Stomach (tissue), 9 donors: ENCODE data around the gene GUCY1A2. TPM values are rescaled to one million over a fixed set of nuclear protein-coding genes. Genes with fewer than 3 reads are reported as not detected.
"Not testable (repeated sequence)": the region's sequence is repeated elsewhere in the genome, so short reads cannot be mapped to it uniquely, and the experiment has no call there.

ENCODE experiments used
- DNase-seq, 2 donors: peaks; one replicate each; pipeline versions ENCODE4 v3.0.0 to v3.0.0-alpha.2; 2013 to 2019
- H3K27ac ChIP-seq, 5 donors: fragments of 200-600 bp in 4 of 5; sonication (generic) in 4 of 5; one replicate each; pipeline ENCODE4 v1.5.1; 2013 to 2019; ENCODE audit warnings: mild to moderate bottlenecking in 1 of 5, moderate library complexity in 1 of 5
- H3K27me3 ChIP-seq, 3 donors: fragments of 200-600 bp; sonication (generic); one replicate each; pipeline ENCODE4 v1.5.1; 2017 to 2019; ENCODE audit warnings: mixed run types in 1 of 3
- H3K36me3 ChIP-seq, 4 donors: fragments of 200-600 bp; sonication (generic); 1 replicate in 3 of 4; 2 replicates in 1 of 4; pipeline ENCODE4 v1.5.1; 2016 to 2019
- H3K4me1 ChIP-seq, 4 donors: fragments of 200-600 bp; sonication (generic); one replicate each; pipeline ENCODE4 v1.5.1; 2016 to 2019
- H3K4me3 ChIP-seq, 4 donors: fragments of 200-600 bp; sonication (generic) in 3 of 4; one replicate each; pipeline ENCODE4 v1.5.1; 2016 to 2019; ENCODE audit warnings: mild to moderate bottlenecking in 1 of 4
- H3K9me3 ChIP-seq, 4 donors: fragments of 200-600 bp; sonication (generic); one replicate each; pipeline ENCODE4 v1.5.1; 2016 to 2019
- CTCF ChIP-seq, 7 experiments: fragments of 450-650 bp in 4 of 7; fragments of 200-600 bp in 3 of 7; sonication (generic) in 3 of 7; IDR thresholded peaks; one replicate each; pipeline ENCODE4 v1.5.1; 2016 to 2019; ENCODE audit warnings: antibody characterized with exemption in 7 of 7, control low read depth in 2 of 7, mild to moderate bottlenecking in 1 of 7
- EP300 ChIP-seq: sonication (generic); formaldehyde crosslinking; IDR thresholded peaks from one replicate; pipeline ENCODE4 v1.6.1; 2017; ENCODE audit warnings: antibody characterized with exemption
- POLR2A ChIP-seq, 4 donors: fragments of 450-650 bp; IDR thresholded peaks; one replicate each; pipeline ENCODE4 v1.6.1; 2016; ENCODE audit warnings: antibody characterized with exemption in 4 of 4, control low read depth in 2 of 4, mild to moderate bottlenecking in 1 of 4, moderate library complexity in 1 of 4
- POLR2AphosphoS5 ChIP-seq, 3 donors: sonication (generic); formaldehyde crosslinking; IDR thresholded peaks; one replicate each; pipeline ENCODE4 v1.6.1; 2016; ENCODE audit warnings: antibody characterized with exemption in 3 of 3
- WGBS, 5 donors: extraction: QIAGEN DNeasy Blood & Tissue Kit in 3 of 5; methylation state at CpG; one replicate each; pipeline versions ENCODE4 v1.1.5 to v1.1.7; 2013 to 2018; 5-methylcytosine and 5-hydroxymethylcytosine counted together
- intact Hi-C: fragments of 100-400 bp; cut with DNase I; formaldehyde crosslinking; loops from one replicate; pipeline ENCODE4 v1.15.1; 2023; ENCODE audit warnings: low total_unique reads
- polyA plus RNA-seq, 3 donors: library from polyadenylated mRNA; stranded (reverse); fragments of 200-250 nt; gene quantifications; one replicate each; pipeline ENCODE4 v1.2.3, GENCODE V29; 2013
- total RNA-seq, 5 donors: library from RNA; depleted of rRNA; stranded (reverse); fragments of >200 nt; gene quantifications; one replicate each; pipeline versions ENCODE4 v1.1.0 to v1.2.3, GENCODE V29; 2014 to 2016
- donor health status: healthy with polysubstance abuse.
- donor health status: Bipolar disorder and iron deficiency.
- donor health status: healthy.

Gene GUCY1A2
- total and polyA plus RNA-seq, 8 donors, result 0.10 to 15.1 (median 4.3) TPM

GRCh38 chr11:106904826-106905225 lies 113.5 kb downstream of the GUCY1A2 start:
- H3K9me3 ChIP-seq, result no peaks in the 10 kb centered on the region
- no peak overlapping the region for H3K4me3 ChIP-seq
- 12 to 84% (median 47%) methylated on average over 2 of the region's 2 CpGs for WGBS, 5 donors
- no peaks in the 10 kb centered on the region for H3K27me3 ChIP-seq
- TF ChIP-seq EP300, result no peak
- no peak for TF ChIP-seq POLR2A (IDR thresholded peaks at IDR 0.05)
- no peak for TF ChIP-seq POLR2AphosphoS5 (IDR thresholded peaks at IDR 0.05)
- no peak for TF ChIP-seq CTCF (IDR thresholded peaks at IDR 0.05)
- DNase-seq, result no peak
- intact Hi-C loops, result no loop called here
- no peak overlapping the region for H3K27ac ChIP-seq
- H3K36me3 ChIP-seq, result no peaks in the 10 kb centered on the region
- H3K4me1 ChIP-seq, result no peaks in the 10 kb centered on the region

- intact Hi-C loops, result no loop called here
- Histone ChIP-seq H3K27me3 (no peaks in the 10 kb centered on the region), H3K9me3 (no peaks in the 10 kb centered on the region), H3K4me3 (no peak overlapping the region), H3K27ac (no peak overlapping the region), H3K4me1 (no peaks in the 10 kb centered on the region), H3K36me3 (no peaks in the 10 kb centered on the region)
- TF ChIP-seq POLR2AphosphoS5 (IDR thresholded peaks at IDR 0.05), result no peak
- TF ChIP-seq EP300, result no peak
- no peak for TF ChIP-seq CTCF (IDR thresholded peaks at IDR 0.05)
- TF ChIP-seq POLR2A (IDR thresholded peaks at IDR 0.05), result no peak
- no peak for DNase-seq
- 88 to 99% (median 95%) methylated on average over 1 of the region's 1 CpG for WGBS, 5 donors
These were observed 128.6 kb downstream of the GUCY1A2 start for GRCh38 chr11:106889718-106890117.

GRCh38 chr11:106888386-106888785 lies 129.9 kb downstream of the GUCY1A2 start:
- Histone ChIP-seq H3K36me3 (no peaks in the 10 kb centered on the region), H3K9me3 (no peaks in the 10 kb centered on the region), H3K27ac (no peak overlapping the region), H3K27me3 (no peaks in the 10 kb centered on the region), H3K4me1 (no peaks in the 10 kb centered on the region), H3K4me3 (no peak overlapping the region)
- 80 to 86% (median 83%) methylated on average over 5 of the region's 5 CpGs for WGBS, 5 donors
- TF ChIP-seq CTCF (IDR thresholded peaks at IDR 0.05), result no peak
- no peak for TF ChIP-seq EP300
- TF ChIP-seq POLR2A (IDR thresholded peaks at IDR 0.05), result no peak
- no peak for TF ChIP-seq POLR2AphosphoS5 (IDR thresholded peaks at IDR 0.05)
- DNase-seq, result no peak
- intact Hi-C loops, result no loop called here

GRCh38 chr11:106883693-106884092 lies 134.6 kb downstream of the GUCY1A2 start:
- H3K4me3 ChIP-seq, intact Hi-C loops, H3K27me3 ChIP-seq, H3K4me1 ChIP-seq, H3K27ac ChIP-seq, DNase-seq, H3K9me3 ChIP-seq, H3K36me3 ChIP-seq: not testable (repeated sequence)
- WGBS, 5 donors, result 74 to 92% (median 78%) methylated on average over 5 of the region's 5 CpGs

- H3K9me3 ChIP-seq, result no peaks in the 10 kb centered on the region
- H3K36me3 ChIP-seq, result no peaks in the 10 kb centered on the region
- no peak for DNase-seq
- H3K27me3 ChIP-seq, result no peaks in the 10 kb centered on the region
- H3K4me3 ChIP-seq, result no peak overlapping the region
- WGBS, 5 donors, result 70 to 83% (median 78%) methylated on average over 7 of the region's 7 CpGs
- H3K27ac ChIP-seq, result no peak overlapping the region
- intact Hi-C loops, result no loop called here
- no peaks in the 10 kb centered on the region for H3K4me1 ChIP-seq
- TF ChIP-seq POLR2A (IDR thresholded peaks at IDR 0.05) (no peak), POLR2AphosphoS5 (IDR thresholded peaks at IDR 0.05) (no peak), CTCF (IDR thresholded peaks at IDR 0.05) (no peak), EP300 (no peak)
These were observed 138.3 kb downstream of the GUCY1A2 start for GRCh38 chr11:106879832-106880546.
